GM19372 (cell line): ENCODE measurements around the gene CD48.

Experiments used
- ATAC-seq: cut with Tn5 transposase; IDR thresholded peaks from one replicate; pipeline ENCODE4 v1.9.1; 2021; ENCODE audit warnings: mild to moderate bottlenecking, low read depth, moderate library complexity; ENCODE audit not compliant: unreplicated experiment

CD48 gene

GRCh38 chr1:160638540-160638857 lies 73.1 kb downstream of the CD48 start:
- ATAC-seq = no peak

GRCh38 chr1:160637821-160638539 lies 73.6 kb downstream of the CD48 start:
- no peak for ATAC-seq

- ATAC-seq = no peak
Observed at GRCh38 chr1:160637065-160637464, 74.6 kb downstream of the CD48 start.

GRCh38 chr1:160636547-160636946 lies 75.1 kb downstream of the CD48 start:
- no peak for ATAC-seq

- no peak for ATAC-seq
Observed at GRCh38 chr1:160636076-160636475, 75.5 kb downstream of the CD48 start.

GRCh38 chr1:160634543-160635491 lies 76.8 kb downstream of the CD48 start:
- ATAC-seq = no peak

- no peak for ATAC-seq
Observed at GRCh38 chr1:160633330-160633903, 78.2 kb downstream of the CD48 start.

GRCh38 chr1:160631983-160632625 lies 79.5 kb downstream of the CD48 start:
- no peak for ATAC-seq

GRCh38 chr1:160630523-160631451 lies 80.8 kb downstream of the CD48 start:
- no peak for ATAC-seq

GRCh38 chr1:160629286-160630210 lies 82.1 kb downstream of the CD48 start:
- ATAC-seq = no peak

GRCh38 chr1:160628799-160629263 lies 82.8 kb downstream of the CD48 start:
- ATAC-seq = no peak
